Stimulated activated naive CD8-positive, alpha-beta T cell treated with anti-CD3 and anti-CD28 coated beads, Interleukin-15, Interleukin-2, amounts not matched to agents 100 ng/mL and 50 ng/mL, for 24 hours (primary cell): ENCODE results near the gene TLR3.
A peak's percentile ranks its signal among the peaks of the same experiment; 100 is the strongest.

Experiments
- H3K27ac Mint-ChIP-seq: one replicate; pipeline ENCODE4 v1.8.0; 2021; ENCODE audit warnings: mild to moderate bottlenecking, mixed read lengths
- H3K27me3 Mint-ChIP-seq: one replicate; pipeline ENCODE4 v1.8.0; 2021; ENCODE audit warnings: mixed read lengths
- H3K36me3 Mint-ChIP-seq: one replicate; pipeline ENCODE4 v1.8.0; 2021; ENCODE audit warnings: low read depth, mixed read lengths
- H3K4me1 Mint-ChIP-seq: one replicate; pipeline ENCODE4 v1.8.0; 2021; ENCODE audit warnings: low read depth, mixed read lengths
- H3K4me3 Mint-ChIP-seq: one replicate; pipeline ENCODE4 v1.8.0; 2021; ENCODE audit warnings: mild to moderate bottlenecking, mixed read lengths
- H3K9me3 Mint-ChIP-seq: one replicate; pipeline ENCODE4 v1.8.0; 2021; ENCODE audit warnings: mixed read lengths

The TLR3 gene

DNA sequence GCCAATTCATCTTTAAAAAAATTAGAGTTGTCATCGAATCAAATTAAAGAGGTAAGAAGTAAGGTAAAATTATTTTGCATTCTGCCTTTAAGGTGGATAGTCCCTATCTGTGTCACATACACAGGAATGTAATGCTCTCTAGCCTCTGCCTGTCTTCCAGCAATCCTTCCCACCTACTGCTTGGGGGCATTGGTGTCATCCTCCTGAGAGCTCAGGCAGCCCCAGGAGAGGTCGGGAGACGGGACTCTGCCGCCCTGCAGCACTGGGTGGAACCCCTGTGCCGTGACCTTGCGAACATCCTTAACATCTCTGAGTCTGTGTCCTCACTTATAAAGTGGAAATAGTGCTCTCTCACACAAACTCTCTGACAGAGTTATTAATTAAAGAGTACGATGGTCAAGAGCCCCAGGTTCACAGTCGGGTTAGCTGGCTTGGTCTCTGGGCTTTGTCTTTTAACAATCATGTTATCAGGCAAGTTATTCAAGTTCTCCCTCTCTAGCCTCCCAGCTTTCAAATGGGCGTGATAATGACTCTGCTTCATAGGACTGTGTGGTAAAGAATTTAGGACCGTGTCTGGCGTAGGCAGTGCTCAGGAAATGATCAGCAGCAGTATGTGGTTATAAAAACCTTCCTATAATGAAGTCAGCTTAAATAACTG, 10.2 kb downstream of the TLR3 start:
- H3K4me1 Mint-ChIP-seq = no peaks in the 10 kb centered on the region
- no peak overlapping the region for H3K27ac Mint-ChIP-seq
- no peak overlapping the region for H3K4me3 Mint-ChIP-seq
- no peaks in the 10 kb centered on the region for H3K9me3 Mint-ChIP-seq
- no peaks in the 10 kb centered on the region for H3K36me3 Mint-ChIP-seq
- H3K27me3 Mint-ChIP-seq = no peaks in the 10 kb centered on the region

DNA sequence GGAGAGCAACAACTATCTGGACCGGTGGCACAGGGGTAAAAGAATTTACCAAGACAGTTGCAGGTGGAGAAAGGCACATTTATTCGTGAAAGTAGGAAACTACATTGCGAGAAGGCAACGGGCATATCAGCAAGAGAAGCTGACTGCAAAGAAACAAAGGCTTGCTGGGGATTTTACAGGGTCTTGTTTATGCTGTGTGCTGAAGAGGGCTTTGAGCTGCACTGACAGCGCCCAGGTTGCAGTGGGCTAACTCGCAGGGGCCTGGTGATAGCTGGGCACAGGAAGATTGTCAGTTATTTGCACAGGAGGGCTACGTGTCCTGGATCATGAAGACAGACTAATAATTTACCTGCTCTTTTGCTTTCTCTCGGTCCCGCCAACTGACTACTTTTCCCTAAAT, 10.7 kb downstream of the TLR3 start:
- no peak overlapping the region for H3K4me3 Mint-ChIP-seq
- no peak overlapping the region for H3K27ac Mint-ChIP-seq
- no peaks in the 10 kb centered on the region for H3K36me3 Mint-ChIP-seq
- H3K9me3 Mint-ChIP-seq = no peaks in the 10 kb centered on the region
- no peaks in the 10 kb centered on the region for H3K4me1 Mint-ChIP-seq
- H3K27me3 Mint-ChIP-seq = no peaks in the 10 kb centered on the region

DNA sequence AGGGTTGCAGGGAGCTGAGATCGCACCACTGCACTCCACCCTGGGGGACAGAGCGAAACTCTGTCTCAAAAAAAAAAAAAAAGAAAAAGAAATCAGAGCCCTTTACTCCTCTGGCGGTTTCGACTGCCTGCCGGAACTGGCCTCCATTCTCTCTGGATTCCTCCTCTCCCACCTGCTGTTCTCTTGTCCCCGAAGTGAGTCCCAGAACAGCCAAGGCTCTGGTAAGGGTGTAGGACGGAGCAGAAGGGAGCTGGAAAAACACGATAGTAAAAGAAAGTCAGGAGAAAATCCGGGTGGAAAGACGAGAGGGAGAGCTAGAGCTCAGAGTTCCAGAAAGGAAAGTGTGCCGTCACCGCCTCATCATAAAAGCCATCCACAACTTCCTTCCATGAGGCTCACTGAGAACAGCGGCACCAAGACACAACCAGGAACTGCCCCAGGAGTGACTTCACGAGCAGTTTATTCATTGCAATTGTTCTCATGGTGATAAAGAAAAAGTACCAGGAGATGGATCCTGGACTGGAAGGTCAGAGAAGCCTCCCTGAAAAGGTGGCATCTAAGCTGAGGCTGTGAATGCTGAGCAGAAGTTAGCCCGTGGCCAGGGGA, 12.3 kb downstream of the TLR3 start:
- no peak overlapping the region for H3K27ac Mint-ChIP-seq
- H3K36me3 Mint-ChIP-seq = no peaks in the 10 kb centered on the region
- H3K9me3 Mint-ChIP-seq = no peaks in the 10 kb centered on the region
- H3K27me3 Mint-ChIP-seq = no peaks in the 10 kb centered on the region
- no peaks in the 10 kb centered on the region for H3K4me1 Mint-ChIP-seq
- H3K4me3 Mint-ChIP-seq = no peak overlapping the region

DNA sequence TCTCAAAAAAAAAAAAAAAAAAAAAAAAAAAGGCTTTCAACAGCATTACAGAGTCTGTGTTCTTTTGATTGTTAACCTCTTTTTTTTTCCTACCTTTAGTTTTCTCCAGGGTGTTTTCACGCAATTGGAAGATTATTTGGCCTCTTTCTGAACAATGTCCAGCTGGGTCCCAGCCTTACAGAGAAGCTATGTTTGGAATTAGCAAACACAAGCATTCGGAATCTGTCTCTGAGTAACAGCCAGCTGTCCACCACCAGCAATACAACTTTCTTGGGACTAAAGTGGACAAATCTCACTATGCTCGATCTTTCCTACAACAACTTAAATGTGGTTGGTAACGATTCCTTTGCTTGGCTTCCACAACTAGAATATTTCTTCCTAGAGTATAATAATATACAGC, 13.3 kb downstream of the TLR3 start:
- no peaks in the 10 kb centered on the region for H3K9me3 Mint-ChIP-seq
- no peak overlapping the region for H3K4me3 Mint-ChIP-seq
- H3K4me1 Mint-ChIP-seq = no peaks in the 10 kb centered on the region
- no peak overlapping the region for H3K27ac Mint-ChIP-seq
- H3K27me3 Mint-ChIP-seq = no peaks in the 10 kb centered on the region
- H3K36me3 Mint-ChIP-seq = no peaks in the 10 kb centered on the region

DNA sequence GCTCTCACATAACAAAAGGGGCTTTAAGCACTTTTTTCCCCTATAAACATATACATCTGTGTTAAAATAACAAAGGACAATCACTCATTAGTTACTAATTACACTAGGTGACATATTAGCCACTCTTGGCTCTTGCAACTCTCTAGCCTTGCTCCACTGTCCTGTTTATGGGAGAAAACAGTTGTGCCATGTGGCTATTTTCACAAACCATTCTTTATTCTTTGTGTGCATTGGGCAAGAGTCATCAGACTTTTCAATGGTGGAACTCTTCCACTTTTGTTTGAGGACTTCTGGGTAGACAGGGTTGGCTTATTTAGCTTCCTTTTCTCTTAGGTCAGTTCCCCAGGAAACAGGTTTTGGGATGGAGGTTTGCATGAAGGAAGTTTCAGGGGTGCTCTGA, 19.6 kb downstream of the TLR3 start:
- Mint-ChIP-seq H3K4me1 (no peaks in the 10 kb centered on the region), H3K36me3 (no peaks in the 10 kb centered on the region), H3K4me3 (no peak overlapping the region), H3K27me3 (peaks cover 4% of the 10 kb centered on the region), H3K9me3 (no peaks in the 10 kb centered on the region), H3K27ac (no peak overlapping the region)

DNA sequence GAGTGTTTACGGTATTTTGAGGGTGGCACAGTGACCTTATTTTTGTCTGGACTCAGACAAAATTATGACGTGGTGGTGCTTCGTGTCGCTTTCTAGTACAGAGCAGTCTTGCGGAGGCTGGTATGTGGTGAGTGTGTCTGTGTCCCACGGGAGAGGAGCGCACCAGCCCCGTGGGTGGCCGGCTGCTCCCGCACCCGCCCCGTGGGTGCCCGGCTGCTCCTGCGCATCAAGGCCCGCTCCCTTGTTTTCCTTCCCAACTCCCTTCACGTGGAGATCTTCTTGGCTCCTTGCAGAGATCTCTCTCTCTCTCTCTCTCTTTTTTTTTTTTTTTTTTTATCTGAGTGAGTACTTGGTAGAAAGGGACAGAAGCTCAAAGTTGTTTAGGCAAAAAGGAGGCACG, 23.3 kb downstream of the TLR3 start:
- no peak overlapping the region for H3K4me3 Mint-ChIP-seq
- peaks cover 14% of the 10 kb centered on the region for H3K27me3 Mint-ChIP-seq
- no peaks in the 10 kb centered on the region for H3K9me3 Mint-ChIP-seq
- no peaks in the 10 kb centered on the region for H3K36me3 Mint-ChIP-seq
- H3K4me1 Mint-ChIP-seq = no peaks in the 10 kb centered on the region
- no peak overlapping the region for H3K27ac Mint-ChIP-seq

DNA sequence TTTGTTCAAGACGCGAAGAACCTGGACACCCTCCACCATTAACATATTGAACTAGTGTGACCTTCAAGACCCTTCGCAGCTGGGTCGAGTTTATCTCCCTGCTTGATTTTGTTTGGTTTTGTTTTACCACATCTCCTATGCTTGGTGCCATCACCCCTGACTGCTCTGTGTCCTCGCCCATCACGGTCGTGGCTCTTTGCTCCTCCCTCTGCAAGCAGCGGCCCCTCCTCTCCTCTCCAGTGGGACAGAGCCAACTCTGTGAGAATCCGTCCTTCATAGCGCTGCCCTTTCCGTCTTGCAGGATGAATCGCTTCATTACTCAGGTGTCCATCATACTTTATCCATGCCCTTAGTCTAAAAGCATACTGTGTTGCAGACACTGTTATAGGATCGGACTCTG, 26.4 kb downstream of the TLR3 start:
- no peak overlapping the region for H3K27ac Mint-ChIP-seq
- H3K4me1 Mint-ChIP-seq = no peaks in the 10 kb centered on the region
- H3K36me3 Mint-ChIP-seq = no peaks in the 10 kb centered on the region
- H3K27me3 Mint-ChIP-seq = peaks cover 10% of the 10 kb centered on the region
- no peaks in the 10 kb centered on the region for H3K9me3 Mint-ChIP-seq
- H3K4me3 Mint-ChIP-seq = no peak overlapping the region

DNA sequence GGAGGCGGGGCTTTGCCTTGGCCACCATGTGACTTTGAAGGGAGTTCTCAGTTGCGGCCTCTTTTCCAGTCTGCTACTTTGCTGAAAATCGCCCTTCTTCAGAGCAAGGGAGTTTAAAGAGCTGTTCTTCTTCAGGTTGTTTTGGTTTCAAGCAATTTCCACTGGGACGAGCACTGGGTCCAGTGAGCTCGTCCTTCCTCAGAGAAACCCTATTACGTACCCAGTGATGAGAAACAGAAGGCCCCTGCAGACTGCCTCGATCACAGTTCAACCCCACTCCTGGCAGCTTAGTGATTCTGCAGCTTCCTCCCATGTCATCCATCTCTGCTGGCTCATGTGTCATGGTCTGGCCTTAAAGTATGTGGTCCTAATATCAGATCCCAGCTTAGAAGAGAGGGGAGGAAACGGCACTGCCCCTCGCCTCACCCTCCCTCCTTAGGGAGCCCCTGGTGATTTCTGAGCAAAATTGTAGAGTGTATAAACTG, 27.8 kb downstream of the TLR3 start:
- Mint-ChIP-seq H3K4me1 (no peaks in the 10 kb centered on the region), H3K36me3 (no peaks in the 10 kb centered on the region), H3K4me3 (no peak overlapping the region), H3K9me3 (no peaks in the 10 kb centered on the region), H3K27ac (no peak overlapping the region), H3K27me3 (peaks cover 15% of the 10 kb centered on the region)

DNA sequence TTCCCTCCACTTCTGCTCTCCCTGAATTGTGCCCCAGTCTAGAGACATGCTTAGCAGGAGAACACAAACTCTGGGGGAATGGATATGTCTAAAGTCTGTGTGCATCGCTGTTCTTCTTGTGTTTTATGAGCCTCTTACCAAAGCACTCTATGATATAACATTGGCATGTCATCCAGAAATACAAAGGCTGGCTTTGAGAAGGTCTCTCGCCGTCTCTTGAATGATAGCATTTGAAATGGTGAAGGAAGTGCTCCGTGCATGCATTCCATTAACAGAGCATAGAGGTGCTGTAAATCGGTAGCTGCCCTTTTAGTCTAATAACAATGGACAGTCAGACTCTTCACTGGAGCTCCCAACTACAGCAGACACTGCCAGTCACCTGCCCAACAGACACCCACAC, 28.4 kb downstream of the TLR3 start:
- Mint-ChIP-seq H3K27ac (no peak overlapping the region), H3K36me3 (no peaks in the 10 kb centered on the region), H3K27me3 (peaks cover 15% of the 10 kb centered on the region), H3K4me3 (no peak overlapping the region), H3K4me1 (no peaks in the 10 kb centered on the region), H3K9me3 (no peaks in the 10 kb centered on the region)

DNA sequence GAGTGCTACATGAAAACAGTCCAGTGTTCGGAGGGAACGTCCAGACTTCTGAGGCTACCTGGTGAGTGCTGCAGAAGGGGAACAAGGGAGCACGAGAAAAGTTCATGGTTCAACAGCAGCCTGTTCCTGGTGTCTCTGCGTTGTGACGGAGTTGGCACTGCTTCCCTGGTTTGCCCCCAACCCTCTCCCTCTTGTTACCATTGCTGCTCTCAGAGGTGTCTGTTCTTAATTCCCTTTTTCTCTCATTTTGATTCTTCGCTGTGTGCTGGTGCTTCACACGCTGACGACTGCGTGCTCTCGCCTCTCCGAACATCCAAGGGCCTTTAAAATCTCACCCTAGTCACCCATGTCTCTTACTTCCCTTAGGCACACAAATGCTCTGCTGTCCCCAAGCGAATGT, 34.0 kb downstream of the TLR3 start:
- no peak overlapping the region for H3K27ac Mint-ChIP-seq

DNA sequence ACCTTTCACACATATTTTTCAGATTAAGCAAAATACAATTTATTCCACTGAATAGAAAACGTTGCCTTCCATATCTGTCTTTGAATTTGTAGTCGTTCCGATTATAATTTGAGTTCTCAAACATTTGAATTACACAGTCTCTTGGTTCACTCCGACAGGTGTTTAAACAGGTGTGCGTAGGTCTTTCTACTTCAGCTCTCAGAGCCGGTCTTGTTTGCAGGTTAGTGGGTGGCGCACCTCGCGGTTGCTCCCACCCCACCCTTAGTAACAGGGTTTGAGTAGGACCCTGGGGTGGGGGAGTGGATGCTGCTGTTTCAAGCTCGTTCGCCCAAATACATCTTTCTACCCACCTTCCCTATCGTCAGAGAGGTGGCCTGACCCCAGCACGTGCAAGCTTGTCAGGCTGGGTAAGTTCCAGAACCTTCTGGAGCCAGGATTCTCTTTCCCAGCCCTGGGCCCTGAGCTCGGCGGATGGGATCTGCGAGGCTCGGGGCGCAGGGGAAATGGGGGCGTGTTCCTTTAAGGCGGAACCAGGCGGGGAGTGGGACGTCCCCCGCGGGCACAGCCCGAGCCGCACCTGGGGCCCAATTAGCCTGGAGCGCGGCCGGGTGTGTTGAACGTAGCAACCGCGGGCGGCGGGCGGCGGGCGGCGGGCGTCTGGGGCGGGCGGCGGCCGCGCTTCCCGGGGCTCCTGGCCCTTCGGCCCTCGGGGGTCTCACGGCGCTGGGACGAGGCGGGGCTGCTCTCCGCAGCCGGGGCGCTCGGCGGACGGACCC, 35.3 kb downstream of the TLR3 start, which contains the start of gene FAM149A:
Gene FAM149A (plus strand): TSS at position 591 of the 776 bp plus-strand sequence.
- no peaks in the 10 kb centered on the region for H3K36me3 Mint-ChIP-seq
- peaks cover 8% of the 10 kb centered on the region for H3K4me1 Mint-ChIP-seq
- no peak within 1 kb of the TSS for H3K27ac Mint-ChIP-seq
- H3K4me3 Mint-ChIP-seq = peak within 1 kb of the TSS; percentile 76
- no peaks in the 10 kb centered on the region for H3K9me3 Mint-ChIP-seq
- H3K27me3 Mint-ChIP-seq = peaks cover 57% of the 10 kb centered on the region

More for the DNA sequence above, 34.0 kb downstream of the TLR3 start:
- Mint-ChIP-seq H3K4me1 (peaks cover 8% of the 10 kb centered on the region), H3K9me3 (no peaks in the 10 kb centered on the region), H3K27me3 (peaks cover 45% of the 10 kb centered on the region), H3K36me3 (no peaks in the 10 kb centered on the region), H3K4me3 (no peak overlapping the region)

DNA sequence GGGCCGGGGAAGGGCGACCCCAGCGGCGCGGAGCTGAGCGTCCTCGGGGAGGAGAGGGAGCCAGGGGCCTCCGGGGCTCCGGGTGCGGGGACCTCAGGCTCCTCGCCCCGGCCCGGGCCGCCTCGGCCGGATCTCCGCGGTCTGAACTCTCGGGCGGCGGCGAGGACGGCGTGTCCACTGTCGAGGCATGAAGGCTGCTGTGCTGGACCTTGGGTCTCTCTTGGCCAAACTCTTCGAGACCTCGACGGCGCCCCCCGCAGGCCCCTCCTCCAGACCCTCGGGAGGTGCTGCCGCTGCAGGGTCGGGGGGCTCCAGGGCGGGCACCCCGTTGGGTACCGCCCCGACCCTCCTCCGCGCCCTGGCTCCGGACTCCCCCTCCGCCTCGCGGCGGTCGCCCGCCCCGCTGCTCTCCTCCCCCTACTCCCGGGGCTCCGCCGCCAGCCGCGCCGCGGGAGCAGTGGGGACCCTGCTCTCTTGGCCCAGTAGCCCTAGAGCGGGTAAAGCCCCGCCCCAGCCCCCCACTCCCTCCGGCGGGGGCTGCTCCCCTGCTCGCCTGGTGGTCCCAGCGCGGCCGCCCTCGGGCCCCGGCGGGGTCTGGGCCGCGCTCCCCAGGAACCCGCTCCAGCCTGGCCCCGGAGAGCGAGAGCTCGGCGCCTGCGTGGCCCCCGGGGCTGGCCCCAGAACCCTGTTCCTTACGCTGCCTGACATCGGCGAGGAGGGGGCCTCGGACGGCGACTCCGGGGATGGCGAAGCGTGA, 36.1 kb downstream of the TLR3 start:
- Mint-ChIP-seq H3K4me1 (peaks cover 8% of the 10 kb centered on the region), H3K27me3 (peaks cover 57% of the 10 kb centered on the region), H3K36me3 (no peaks in the 10 kb centered on the region), H3K27ac (no peak overlapping the region), H3K4me3 (peak overlapping the region; percentile 76), H3K9me3 (no peaks in the 10 kb centered on the region)

DNA sequence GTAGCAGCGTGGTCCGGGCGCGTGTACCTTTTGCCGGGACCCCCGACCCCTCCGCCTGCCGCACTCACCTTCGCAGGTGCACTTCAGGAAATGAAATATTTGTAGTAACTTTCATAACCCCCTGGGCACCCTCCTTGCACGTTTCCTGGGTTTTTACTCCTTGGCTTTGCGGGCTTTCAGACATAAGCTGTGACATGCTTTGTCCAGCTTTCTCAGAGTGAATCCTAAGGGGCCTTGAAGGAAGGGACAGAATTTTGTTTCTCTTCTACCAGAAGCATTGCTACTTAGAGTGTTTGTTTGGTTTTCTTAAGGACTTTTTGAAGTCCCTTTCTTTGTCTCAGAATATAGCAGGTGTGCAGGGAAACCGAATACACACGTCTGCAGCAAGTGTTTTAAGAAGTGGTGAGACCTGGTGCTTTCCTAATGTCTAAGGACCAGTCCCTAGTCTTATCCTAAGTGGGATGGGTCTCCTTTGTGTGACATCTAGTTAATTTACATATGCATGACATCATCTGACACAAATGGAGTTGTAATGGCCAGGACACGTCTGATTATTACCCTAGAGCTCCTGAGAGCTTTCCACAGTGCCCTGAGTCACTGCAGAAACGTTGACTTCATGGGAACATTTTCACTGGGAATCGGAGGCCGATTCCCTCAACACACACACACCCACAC, 36.8 kb downstream of the TLR3 start:
- Mint-ChIP-seq H3K4me1 (peaks cover 8% of the 10 kb centered on the region), H3K4me3 (peak overlapping the region; percentile 76), H3K36me3 (no peaks in the 10 kb centered on the region), H3K9me3 (no peaks in the 10 kb centered on the region), H3K27me3 (peaks cover 55% of the 10 kb centered on the region), H3K27ac (no peak overlapping the region)

DNA sequence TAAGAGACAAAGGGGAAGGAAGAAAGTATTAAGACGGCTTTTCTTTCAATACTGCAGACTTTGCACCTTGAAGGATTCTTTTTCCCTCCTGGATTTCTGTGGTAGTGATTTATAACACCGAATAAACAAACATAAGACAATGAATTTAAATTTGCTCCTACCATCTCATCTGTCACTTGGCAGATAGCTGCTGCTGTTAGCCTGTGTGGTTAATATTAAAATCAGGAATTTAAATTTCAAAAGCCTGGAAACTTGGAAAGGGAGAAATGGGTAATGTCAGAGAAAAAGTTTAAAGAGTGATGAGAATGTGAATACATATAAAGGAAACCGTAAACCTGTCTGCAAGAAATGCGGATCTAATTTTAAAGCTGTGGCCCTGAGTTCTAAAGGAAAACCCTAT, 39.0 kb downstream of the TLR3 start:
- no peak overlapping the region for H3K4me3 Mint-ChIP-seq
- no peaks in the 10 kb centered on the region for H3K9me3 Mint-ChIP-seq
- H3K36me3 Mint-ChIP-seq = no peaks in the 10 kb centered on the region
- H3K27me3 Mint-ChIP-seq = peaks cover 48% of the 10 kb centered on the region
- no peak overlapping the region for H3K27ac Mint-ChIP-seq
- H3K4me1 Mint-ChIP-seq = peaks cover 8% of the 10 kb centered on the region
